A375 (cell line): ENCODE results near the gene HDDC3. TPM values are rescaled to one million over a fixed set of nuclear protein-coding genes. Genes with fewer than 3 reads are reported as not detected.

Experiments
- small RNA-seq: library from RNA; depleted of rRNA; stranded (forward); fragments of <200 nt; gene quantifications from one replicate; pipeline ENCODE3, GENCODE V24; 2014
- total RNA-seq: library from RNA; depleted of rRNA; stranded (reverse); fragments of >200 nt; shearing (Covaris generic); gene quantifications from 2 replicates; pipeline ENCODE4 v1.2.3, GENCODE V29; 2014; rRNA removed

Gene HDDC3, protein sequence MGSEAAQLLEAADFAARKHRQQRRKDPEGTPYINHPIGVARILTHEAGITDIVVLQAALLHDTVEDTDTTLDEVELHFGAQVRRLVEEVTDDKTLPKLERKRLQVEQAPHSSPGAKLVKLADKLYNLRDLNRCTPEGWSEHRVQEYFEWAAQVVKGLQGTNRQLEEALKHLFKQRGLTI
- 30.9 and 34.6 TPM in 2 replicates for total RNA-seq

DNA sequence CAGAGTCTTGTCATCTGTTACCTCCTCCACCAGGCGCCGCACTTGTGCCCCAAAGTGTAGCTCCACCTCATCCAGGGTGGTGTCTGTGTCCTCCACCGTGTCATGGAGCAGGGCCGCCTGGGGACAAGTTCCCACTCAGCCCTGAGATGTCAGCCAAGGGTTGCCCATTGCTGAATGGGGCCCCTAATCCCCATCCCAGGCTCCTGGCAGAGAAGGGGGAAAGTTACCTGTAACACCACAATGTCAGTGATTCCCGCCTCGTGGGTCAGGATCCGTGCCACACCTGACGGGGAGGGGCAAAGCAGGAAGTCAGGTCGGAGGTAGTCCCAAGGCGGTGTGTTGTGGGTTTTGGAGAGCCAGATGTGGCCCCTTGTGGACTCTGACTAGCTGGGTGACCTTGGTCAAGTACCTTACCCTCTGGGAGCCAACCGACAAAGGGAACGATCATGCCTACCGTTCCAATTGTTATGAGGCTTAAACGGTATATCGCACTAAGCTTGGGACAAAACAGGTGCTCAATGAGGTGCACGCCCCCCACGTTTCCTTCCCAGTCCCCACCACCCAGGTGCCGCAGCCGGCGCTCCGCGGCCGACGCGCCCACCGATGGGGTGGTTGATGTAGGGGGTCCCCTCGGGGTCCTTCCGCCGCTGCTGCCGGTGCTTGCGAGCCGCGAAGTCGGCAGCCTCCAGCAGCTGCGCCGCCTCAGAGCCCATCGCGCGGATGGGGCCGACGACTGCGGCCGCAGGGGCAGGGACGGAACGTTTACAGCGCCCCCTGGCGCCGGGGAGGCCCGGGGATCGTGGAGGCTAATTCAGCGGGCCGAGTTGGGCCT, at the start of gene HDDC3:
HDDC3 (minus strand) TSS at position 722 of the 832 bp plus-strand sequence; CDS start at position 713, 9 bp downstream.

DNA sequence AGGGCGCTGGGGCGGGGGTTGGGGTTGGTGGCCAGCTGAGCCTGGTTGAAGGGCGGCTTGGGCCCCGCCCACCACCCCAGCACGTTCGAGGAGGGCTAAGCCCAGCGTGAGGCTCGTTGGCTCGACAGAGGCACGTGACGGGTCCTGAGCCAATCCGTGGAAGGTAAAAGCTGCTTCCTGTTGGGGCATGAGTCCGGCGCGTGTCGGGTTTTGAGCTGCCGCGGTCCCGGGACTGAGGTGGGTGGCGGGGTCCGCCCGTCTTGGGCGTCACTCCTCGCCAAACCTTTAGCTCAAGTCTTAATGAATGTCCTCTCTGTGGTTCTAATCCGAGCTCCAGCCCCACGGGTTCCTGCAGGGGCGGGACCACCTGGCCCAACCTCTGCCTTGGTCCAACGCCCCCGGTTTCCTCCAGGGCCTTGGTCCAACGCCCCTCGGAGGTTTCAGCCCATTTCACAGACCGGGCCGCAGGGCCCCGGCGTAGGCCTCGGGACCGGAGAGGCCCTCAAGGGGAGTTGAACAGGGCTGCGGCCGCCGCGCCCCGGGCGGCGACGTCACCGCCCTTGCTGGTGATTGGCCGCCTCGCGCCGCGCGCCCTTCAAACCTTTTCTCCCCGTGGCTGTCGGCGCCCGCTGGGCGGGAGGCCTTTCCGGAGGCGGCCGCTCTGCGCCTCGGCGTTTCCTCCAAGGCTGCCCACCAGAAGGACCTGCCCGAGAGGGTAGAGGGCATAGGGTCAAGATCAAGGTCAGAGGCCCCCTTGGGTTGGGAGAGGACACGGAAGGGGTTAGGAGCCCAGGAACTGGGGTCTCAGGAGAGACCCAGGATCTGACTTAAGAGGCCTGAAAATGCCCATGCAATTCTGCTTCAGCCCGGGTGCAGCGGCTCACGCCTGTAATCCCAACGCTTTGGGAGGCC, 22.6 kb upstream of the HDDC3 start, which contains the start of gene RCCD1:
RCCD1 (plus strand) TSS at position 173 of the 912 bp plus-strand sequence. CDS start 1,851 bp downstream, outside the sequence.

DNA sequence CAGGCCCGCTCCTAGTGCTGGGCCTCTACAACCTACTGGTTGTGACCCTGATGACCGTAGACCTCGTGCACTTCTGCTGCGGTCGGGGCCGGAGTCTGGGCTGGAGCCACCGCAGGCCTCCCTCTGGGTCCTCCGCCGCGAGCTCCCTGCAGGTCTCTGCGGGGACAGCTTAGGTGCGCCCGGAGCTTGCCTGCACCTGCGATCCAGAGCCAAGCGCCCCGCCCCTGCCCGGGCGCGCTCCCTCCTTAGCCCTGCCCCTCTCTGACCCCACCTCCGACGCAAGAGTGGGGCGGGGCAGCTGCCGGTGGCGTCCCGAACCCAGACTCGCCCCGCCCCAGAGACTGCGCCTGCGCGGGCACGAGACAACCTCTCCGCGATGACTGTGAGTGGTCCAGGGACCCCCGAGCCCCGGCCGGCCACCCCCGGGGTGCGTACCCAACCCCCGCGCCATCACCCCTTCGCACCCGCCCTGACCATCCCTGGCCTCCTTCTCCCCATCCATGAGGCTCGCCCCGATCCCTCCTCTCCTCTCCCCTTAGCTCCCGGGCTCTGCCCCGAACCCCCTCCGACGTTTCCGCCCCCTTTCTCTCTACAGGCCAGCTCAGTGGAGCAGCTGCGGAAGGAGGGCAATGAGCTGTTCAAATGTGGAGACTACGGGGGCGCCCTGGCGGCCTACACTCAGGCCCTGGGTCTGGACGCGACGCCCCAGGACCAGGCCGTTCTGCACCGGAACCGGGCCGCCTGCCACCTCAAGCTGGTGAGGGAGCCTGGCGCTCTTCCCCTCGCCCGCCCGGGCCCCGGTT, 2.8 kb upstream of the HDDC3 start, which contains the start of gene UNC45A:
UNC45A (plus strand) TSS at position 337 of the 803 bp plus-strand sequence; CDS start at position 377, 40 bp downstream.

DNA sequence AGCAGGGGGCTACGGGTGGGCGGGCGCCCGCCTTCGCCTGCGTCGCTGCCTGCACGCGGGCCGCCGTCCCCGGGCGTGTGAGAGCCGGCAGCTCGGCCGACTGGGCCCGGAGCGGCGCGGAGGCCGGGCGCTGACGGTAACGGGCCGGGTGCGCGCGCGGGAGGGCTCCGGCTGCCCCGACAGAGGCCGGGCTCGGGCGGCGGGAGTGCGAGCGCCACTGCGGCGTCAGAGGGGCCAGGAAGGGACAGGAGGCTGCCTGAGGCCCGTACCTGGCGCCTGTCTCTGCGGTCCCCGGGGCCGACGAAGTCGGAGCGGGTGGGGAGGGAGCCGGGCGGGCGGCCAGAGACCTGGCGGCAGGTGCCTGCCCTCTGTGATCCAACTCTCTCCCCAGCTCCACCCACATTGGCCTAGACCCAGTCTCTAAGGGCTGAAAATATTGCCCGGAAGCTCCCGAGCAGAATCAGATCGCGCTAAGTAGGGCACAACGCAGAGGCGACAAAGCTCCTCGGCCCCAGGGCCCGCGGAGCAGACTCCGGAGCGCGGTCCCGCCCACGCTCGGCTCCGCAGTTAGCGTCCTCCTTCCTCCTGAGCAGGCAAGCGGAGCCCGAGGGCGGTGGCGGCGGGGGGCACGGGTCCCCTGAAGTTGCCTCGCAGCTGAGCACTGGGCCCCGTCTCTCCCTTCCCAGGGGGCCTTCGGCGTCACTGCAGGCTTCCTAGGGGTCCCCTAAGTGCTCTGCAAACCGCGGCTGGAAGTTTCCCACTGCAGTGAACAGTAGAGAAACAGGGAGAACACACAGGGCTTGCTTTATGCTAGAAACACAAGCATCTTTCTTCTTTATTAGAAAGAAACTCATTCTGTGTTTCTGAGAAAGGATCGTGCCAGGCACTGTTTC, 29.3 kb downstream of the HDDC3 start, which contains the start of gene MAN2A2:
MAN2A2 (plus strand) TSS at position 463 of the 893 bp plus-strand sequence. CDS start 906 bp downstream, outside the sequence.

DNA sequence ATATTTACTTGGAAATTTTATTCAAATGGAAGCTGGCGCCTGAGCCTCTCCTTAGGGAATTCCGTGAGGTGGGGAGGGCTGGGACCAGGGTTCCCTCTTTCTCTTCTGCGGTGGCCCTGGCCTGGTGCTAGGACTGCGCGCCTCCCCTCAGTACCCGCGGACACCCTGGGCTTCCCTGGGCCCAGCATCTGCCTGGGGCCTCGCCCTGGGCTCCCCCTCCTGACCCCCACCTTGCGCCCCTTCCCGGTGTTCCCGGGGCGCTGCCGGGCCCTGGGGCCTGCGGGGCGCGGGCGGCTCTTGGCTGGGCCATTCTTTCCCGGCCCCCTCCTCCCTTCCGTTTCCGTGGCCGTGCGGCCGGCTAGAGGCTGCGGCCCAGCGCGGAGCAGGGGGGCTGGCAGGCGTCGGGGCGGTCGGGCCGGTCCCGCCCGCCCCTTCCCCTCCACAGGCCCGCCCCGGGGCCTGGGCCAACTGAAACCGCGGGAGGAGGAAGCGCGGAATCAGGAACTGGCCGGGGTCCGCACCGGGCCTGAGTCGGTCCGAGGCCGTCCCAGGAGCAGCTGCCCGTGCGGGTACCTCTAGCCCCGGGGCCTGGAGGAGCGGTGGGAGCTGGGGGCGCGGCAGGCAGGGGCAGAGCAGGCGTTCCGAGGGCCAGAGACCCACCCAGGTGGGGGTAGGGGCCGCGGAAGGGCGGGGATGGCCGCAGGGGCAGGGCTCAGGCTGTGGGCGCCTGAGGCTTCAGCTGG, 48.2 kb downstream of the HDDC3 start, which contains the start of gene FES:
FES (plus strand) TSS at position 529 of the 743 bp plus-strand sequence. CDS start 542 bp downstream, outside the sequence.

Small RNA genes within 50 kb of the gene (small RNA-seq; reads per million reads assigned to genes)
- gene RF00019, result not detected

Other genes starting within 250 kb of the HDDC3 start
- gene BLM, start 215.2 kb downstream of the HDDC3 start, total RNA-seq, result 16.1 and 16.9 TPM in 2 replicates
- 43.5 and 50.5 TPM in 2 replicates for gene FURIN, start 64.0 kb downstream of the HDDC3 start, total RNA-seq
- gene FES, start 48.0 kb downstream of the HDDC3 start, total RNA-seq, result 0.11 and 0.85 TPM in 2 replicates
- 19.2 and 32.7 TPM in 2 replicates for gene MAN2A2, start 29.2 kb downstream of the HDDC3 start, total RNA-seq
- gene UNC45A, start 2.7 kb upstream of the HDDC3 start, total RNA-seq, result 48.8 and 56.6 TPM in 2 replicates
- 30.9 and 41.7 TPM in 2 replicates for gene RCCD1, start 22.3 kb upstream of the HDDC3 start, total RNA-seq
- 395 and 402 TPM in 2 replicates for gene PRC1, start 62.0 kb upstream of the HDDC3 start, total RNA-seq
- gene VPS33B, start 90.0 kb upstream of the HDDC3 start, total RNA-seq, result 18.5 and 19.1 TPM in 2 replicates
- gene SV2B, start 167.7 kb upstream of the HDDC3 start, total RNA-seq, result 0.08 TPM in 1 of 2 replicates, not detected in the other